ENCODE measurements around the gene RIC3. TPM values are rescaled to one million over a fixed set of nuclear protein-coding genes. Genes with fewer than 3 reads are reported as not detected.

RIC3 gene
- total and polyA plus RNA-seq, 7 donors = 0.23 to 34.9 (median 14.7) TPM; not detected in 1

DNA sequence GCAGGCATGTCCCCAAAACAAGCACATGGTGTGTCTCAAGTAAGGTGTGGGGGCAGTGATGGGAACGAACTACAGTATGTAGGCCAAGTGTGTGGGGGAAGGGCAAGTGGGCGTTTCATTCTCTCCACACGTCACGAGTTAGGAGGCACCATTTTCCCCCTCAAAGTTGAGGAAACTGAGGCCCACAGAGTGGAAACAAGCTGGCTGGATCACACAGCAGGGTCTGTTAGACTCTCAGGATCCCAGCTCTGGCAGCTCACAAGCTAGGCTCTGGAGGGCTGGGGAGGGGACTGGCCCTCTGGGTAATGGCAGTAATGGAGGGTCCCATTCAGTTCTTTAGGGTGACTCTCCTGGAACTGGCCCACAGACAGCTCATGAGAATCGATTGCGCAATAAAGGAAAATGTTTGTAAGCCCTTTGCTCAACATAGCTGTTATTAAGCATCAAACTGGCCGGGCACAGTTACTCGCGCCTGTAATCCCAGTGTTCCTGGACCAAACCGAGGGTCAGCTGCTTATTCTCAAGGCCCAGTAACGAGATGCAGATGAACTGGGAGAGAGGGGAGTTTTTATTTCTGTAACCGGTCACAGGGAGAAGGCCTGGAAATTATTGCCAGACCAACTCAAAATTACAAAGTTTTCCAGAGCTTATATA lies 111.9 kb downstream of the RIC3 start:
- TF ChIP-seq EP300 (IDR thresholded peaks at IDR 0.05) = peak in 3 of 4 donors; percentile 56 to 74 (median 66)
- TF ChIP-seq POLR2AphosphoS5 (IDR thresholded peaks at IDR 0.05) = peak; percentile 73 to 87 (median 84)
- no peak for TF ChIP-seq POLR2A (IDR thresholded peaks at IDR 0.05)
- WGBS, 2 donors = 49 to 58% methylated on average over 12 of the region's 12 CpGs
- intact Hi-C loops (cut with DNase I) = no loop called here
- peak; percentile 95 for DNase-seq
- peaks cover 0 to 34% (median 23%) of the 10 kb centered on the region in 4 donors for H3K4me1 ChIP-seq
- H3K36me3 ChIP-seq = no peaks in the 10 kb centered on the region
- no peaks in the 10 kb centered on the region for H3K27me3 ChIP-seq
- H3K9me3 ChIP-seq = no peaks in the 10 kb centered on the region
- peak overlapping the region; percentile 52 to 78 (median 66) for H3K27ac ChIP-seq
- no peak overlapping the region for H3K4me3 ChIP-seq

Other genes with a start within 250 kb of the RIC3 start
- gene OR10A6, start 237.8 kb downstream of the RIC3 start, total RNA-seq = not detected
- not detected for gene OR10A6, start 237.8 kb downstream of the RIC3 start, polyA plus RNA-seq
- gene OR10A3, start 227.3 kb downstream of the RIC3 start, total RNA-seq = not detected
- gene OR10A3, start 227.3 kb downstream of the RIC3 start, polyA plus RNA-seq = not detected
- not detected for gene NLRP10, start 203.6 kb downstream of the RIC3 start, total RNA-seq
- gene NLRP10, start 203.6 kb downstream of the RIC3 start, polyA plus RNA-seq = not detected
- 100 to 1,000 TPM; 210 to 233 (median 224) TPM for gene EIF3F, start 181.7 kb downstream of the RIC3 start, total RNA-seq
- 100 to 1,000 TPM; 192 to 540 (median 442) TPM for gene EIF3F, start 181.7 kb downstream of the RIC3 start, polyA plus RNA-seq
- gene TUB, start 87.8 kb downstream of the RIC3 start, total RNA-seq = 10 to 100 TPM in 2 of 4 donors, 1 to 10 TPM in 2; 6.7 to 18.3 (median 11.6) TPM
- 1 to 10 TPM in 2 of 3 donors, under 1 TPM in 1; 0.23 to 1.8 (median 1.8) TPM for gene TUB, start 87.8 kb downstream of the RIC3 start, polyA plus RNA-seq
- gene LMO1, start 94.9 kb upstream of the RIC3 start, total RNA-seq = 1 to 10 TPM in 1 of 4 donors, under 1 TPM in 1, not detected in 2; 0.66 to 1.8 TPM
- under 1 TPM in 1 of 3 donors, not detected in 2; 0.04 TPM for gene LMO1, start 94.9 kb upstream of the RIC3 start, polyA plus RNA-seq